H1 (cell line): ENCODE data around the gene RRAS2. TPM values are rescaled to one million over a fixed set of nuclear protein-coding genes. Genes with fewer than 3 reads are reported as not detected.

Experiments
- CTCF ChIA-PET: fragments of 300-600 bp; sonication (Branson Sonifier 250); formaldehyde crosslinking; loops from one replicate; lab custom pipeline; 2021; ENCODE audit not compliant: partially characterized antibody; lab: Charles Lee
- POLR2A ChIA-PET: fragments of 300-600 bp; sonication (Branson Sonifier 250); formaldehyde crosslinking; loops from one replicate; lab custom pipeline; 2021; ENCODE audit warnings: inconsistent platforms; ENCODE audit not compliant: partially characterized antibody; lab: Charles Lee
- DNase-seq, 2 experiments: peaks; one replicate each; pipeline versions ENCODE4 v3.0.0 to v3.0.0-alpha.2; 2010 to 2022; ENCODE audit warnings: low spot score in 2 of 2, low read depth in 1 of 2, mixed read lengths in 1 of 2
- FAIRE-seq: peaks from 2 replicates; lab custom pipeline; 2011; peaks lifted over from hg19 to GRCh38; lab: Jason Lieb, UNC
- H2AFZ ChIP-seq: 2 replicates; pipeline ENCODE4 v1.8.1; 2012; ENCODE audit warnings: low read length, inconsistent platforms
- H2AK5ac ChIP-seq: 2 replicates; pipeline ENCODE4 v1.6.1; 2013; ENCODE audit warnings: low read depth, low read length
- H2BK120ac ChIP-seq: replicated peaks from 2 replicates; pipeline ENCODE3; 2013; ENCODE audit warnings: low read depth, low read length, inconsistent platforms
- H2BK12ac ChIP-seq: 2 replicates; pipeline ENCODE4 v1.6.1; 2013; ENCODE audit warnings: low read depth, low read length
- H2BK15ac ChIP-seq: 2 replicates; pipeline ENCODE4 v1.6.1; 2013; ENCODE audit warnings: low read length
- H2BK20ac ChIP-seq: 2 replicates; pipeline ENCODE4 v1.6.1; 2013; ENCODE audit warnings: low read length
- H2BK5ac ChIP-seq: 2 replicates; pipeline ENCODE4 v1.6.1; 2013; ENCODE audit warnings: low read depth, low read length
- H3K14ac ChIP-seq: 2 replicates; pipeline ENCODE4 v1.6.1; 2013; ENCODE audit warnings: inconsistent platforms; ENCODE audit not compliant: insufficient read length
- H3K18ac ChIP-seq: 2 replicates; pipeline ENCODE4 v1.6.1; 2013; ENCODE audit warnings: low read length; ENCODE audit errors: extremely low read depth
- H3K23ac ChIP-seq: 2 replicates; pipeline ENCODE4 v1.6.1; 2013; ENCODE audit warnings: inconsistent platforms; ENCODE audit not compliant: insufficient read length
- H3K23me2 ChIP-seq: 2 replicates; pipeline ENCODE4 v1.6.1; 2013; ENCODE audit warnings: low read depth, low read length
- H3K27ac ChIP-seq: 2 replicates; pipeline ENCODE4 v1.6.1; 2011; ENCODE audit warnings: low read depth, low read length, inconsistent platforms
- H3K27me3 ChIP-seq, 4 experiments: replicated peaks in 1 of 4; 1 replicate in 1 of 4; 2 replicates in 3 of 4; pipeline versions ENCODE4 v1.6.1 to v1.8.1; 2011 to 2013; ENCODE audit warnings: low read length in 3 of 4, mild to moderate bottlenecking in 3 of 4, inconsistent platforms in 2 of 4, mixed read lengths in 2 of 4, moderate library complexity in 1 of 4; ENCODE audit not compliant: control insufficient read depth in 3 of 4, insufficient read depth in 3 of 4; ENCODE audit errors: extremely low read depth in 1 of 4
- H3K36me3 ChIP-seq, 4 experiments: 2 replicates each; pipeline versions ENCODE4 v1.6.1 to v1.8.1; 2011 to 2013; ENCODE audit warnings: mild to moderate bottlenecking in 4 of 4, low read length in 3 of 4, moderate library complexity in 2 of 4, control low read depth in 1 of 4, inconsistent platforms in 1 of 4; ENCODE audit not compliant: insufficient read depth in 4 of 4, control insufficient read depth in 2 of 4
- H3K4ac ChIP-seq: replicated peaks from 2 replicates; pipeline ENCODE3; 2013; ENCODE audit warnings: low read length, low read depth, mixed read lengths, inconsistent platforms; ENCODE audit not compliant: insufficient read length
- H3K4me1 ChIP-seq, 4 experiments: replicated peaks in 1 of 4; 1 replicate in 1 of 4; 2 replicates in 3 of 4; pipeline versions ENCODE4 v1.6.1 to v1.8.1; 2011 to 2013; ENCODE audit warnings: low read length in 3 of 4, inconsistent platforms in 2 of 4, mixed read lengths in 1 of 4; ENCODE audit not compliant: insufficient read depth in 4 of 4, control insufficient read depth in 3 of 4
- H3K4me2 ChIP-seq, 2 experiments: 2 replicates each; pipeline versions ENCODE4 v1.6.1 to v1.8.1; 2011 to 2013; ENCODE audit warnings: low read depth in 2 of 2, low read length in 2 of 2, control low read depth in 1 of 2, inconsistent platforms in 1 of 2, mild to moderate bottlenecking in 1 of 2; ENCODE audit not compliant: insufficient read depth in 1 of 2
- H3K4me3 ChIP-seq, 4 experiments: fragments of 200-600, 300-600 bp in 1 of 4; sonication (generic), shearing (Covaris generic), sonication (Bioruptor Twin) in 1 of 4; 2 replicates each; pipeline versions ENCODE4 v1.5.1 to v1.8.1; 2011 to 2016; ENCODE audit warnings: low read length in 4 of 4, low read depth in 3 of 4, control low read depth in 2 of 4, inconsistent platforms in 2 of 4, mild to moderate bottlenecking in 2 of 4, mixed read lengths in 1 of 4, moderate library complexity in 1 of 4; ENCODE audit not compliant: insufficient read depth in 2 of 4; ENCODE audit errors: extremely low read depth in 1 of 4
- H3K56ac ChIP-seq: replicated peaks from 2 replicates; pipeline ENCODE3; 2013; ENCODE audit warnings: low read depth, mild to moderate bottlenecking, mixed read lengths, low read length, inconsistent platforms; ENCODE audit not compliant: insufficient read length
- H3K79me1 ChIP-seq: 2 replicates; pipeline ENCODE4 v1.6.1; 2013; ENCODE audit warnings: low read depth, low read length, control low read depth
- H3K79me2 ChIP-seq, 2 experiments: 2 replicates each; pipeline versions ENCODE4 v1.6.1 to v1.8.1; 2012 to 2013; ENCODE audit warnings: low read length in 2 of 2, mild to moderate bottlenecking in 2 of 2, inconsistent platforms in 1 of 2; ENCODE audit not compliant: insufficient read depth in 2 of 2, control insufficient read depth in 1 of 2
- H3K9ac ChIP-seq, 4 experiments: replicated peaks in 1 of 4; 1 replicate in 1 of 4; 2 replicates in 3 of 4; pipeline versions ENCODE4 v1.6.1 to v1.8.1; 2011 to 2013; ENCODE audit warnings: low read depth in 3 of 4, low read length in 3 of 4, control low read depth in 2 of 4, mild to moderate bottlenecking in 2 of 4, moderate library complexity in 2 of 4, inconsistent platforms in 1 of 4; ENCODE audit errors: extremely low read depth in 1 of 4
- H3K9me3 ChIP-seq, 2 experiments: 2 replicates each; pipeline versions ENCODE4 v1.6.1 to v1.8.1; 2012 to 2013; ENCODE audit warnings: mild to moderate bottlenecking in 2 of 2, moderate library complexity in 2 of 2, control low read depth in 1 of 2, inconsistent platforms in 1 of 2, low read depth in 1 of 2, low read length in 1 of 2, mixed read lengths in 1 of 2; ENCODE audit not compliant: insufficient read depth in 2 of 2
- H4K20me1 ChIP-seq, 2 experiments: replicated peaks in 1 of 2; 2 replicates each; pipeline versions ENCODE3 to v1.8.1; 2011 to 2013; ENCODE audit warnings: inconsistent platforms in 2 of 2, low read length in 2 of 2, mild to moderate bottlenecking in 1 of 2; ENCODE audit not compliant: insufficient read depth in 2 of 2, control insufficient read depth in 1 of 2
- H4K5ac ChIP-seq: 2 replicates; pipeline ENCODE4 v1.6.1; 2013; ENCODE audit warnings: low read length, low read depth, mixed read lengths, inconsistent platforms; ENCODE audit not compliant: insufficient read length
- H4K8ac ChIP-seq: 2 replicates; pipeline ENCODE4 v1.8.0; 2013; ENCODE audit warnings: mild to moderate bottlenecking, moderate library complexity, low read length, inconsistent platforms; ENCODE audit not compliant: insufficient read depth; ENCODE audit errors: extremely low read depth
- H4K91ac ChIP-seq: replicated peaks from 2 replicates; pipeline ENCODE3; 2013; ENCODE audit warnings: low read length, mixed read lengths, inconsistent platforms; ENCODE audit not compliant: insufficient read length
- BCL11A ChIP-seq, 2 experiments: IDR thresholded peaks; one replicate each; pipeline ENCODE4 v1.6.1; 2011; ENCODE audit warnings: low read depth in 2 of 2, low read length in 2 of 2, mild to moderate bottlenecking in 2 of 2
- BRCA1 ChIP-seq: IDR thresholded peaks from 2 replicates; pipeline ENCODE4 v1.6.1; 2012; ENCODE audit warnings: low read depth, low read length, improper control_type of control experiment
- CREB1 ChIP-seq: IDR thresholded peaks from 2 replicates; pipeline ENCODE4 v1.6.1; 2012; ENCODE audit warnings: inconsistent platforms
- EGR1 ChIP-seq: IDR thresholded peaks from 2 replicates; pipeline ENCODE4 v1.6.1; 2011; ENCODE audit warnings: low read depth, low read length, borderline replicate concordance
- EP300 ChIP-seq, 2 experiments: IDR thresholded peaks; 1 replicate in 1 of 2; 2 replicates in 1 of 2; pipeline ENCODE4 v1.6.1; 2011 to 2012; ENCODE audit warnings: low read depth in 2 of 2, low read length in 2 of 2, mild to moderate bottlenecking in 2 of 2, borderline replicate concordance in 1 of 2, inconsistent platforms in 1 of 2, moderate library complexity in 1 of 2
- FOSL1 ChIP-seq: IDR thresholded peaks from 2 replicates; pipeline ENCODE4 v1.6.1; 2011; ENCODE audit warnings: mild to moderate bottlenecking, low read depth, low read length, moderate library complexity; ENCODE audit not compliant: insufficient read depth
- HDAC6 ChIP-seq: IDR thresholded peaks from one replicate; pipeline ENCODE4 v1.7.1; 2012; ENCODE audit warnings: low read depth, mild to moderate bottlenecking, inconsistent platforms, low read length, moderate library complexity
- MAFK ChIP-seq: IDR thresholded peaks from 2 replicates; pipeline ENCODE4 v1.6.1; 2012; ENCODE audit warnings: low read depth, mild to moderate bottlenecking, improper control_type of control experiment, low read length
- POLR2A ChIP-seq, 2 experiments: IDR thresholded peaks; 1 replicate in 1 of 2; 2 replicates in 1 of 2; pipeline ENCODE4 v1.6.1; 2011; ENCODE audit warnings: low read depth in 2 of 2, low read length in 2 of 2, mild to moderate bottlenecking in 2 of 2; ENCODE audit errors: control extremely low read depth in 1 of 2
- POU5F1 ChIP-seq: IDR thresholded peaks from 2 replicates; pipeline ENCODE4 v1.6.1; 2011; ENCODE audit warnings: low read depth, mild to moderate bottlenecking, low read length, moderate library complexity
- RXRA ChIP-seq: IDR thresholded peaks from 2 replicates; pipeline ENCODE4 v1.6.1; 2011; ENCODE audit warnings: low read depth, mild to moderate bottlenecking, low read length, moderate library complexity; ENCODE audit not compliant: insufficient read depth
- SRF ChIP-seq: IDR thresholded peaks from 2 replicates; pipeline ENCODE4 v1.6.1; 2011; ENCODE audit warnings: mild to moderate bottlenecking, low read depth, low read length, moderate library complexity
- TCF12 ChIP-seq: IDR thresholded peaks from 2 replicates; pipeline ENCODE4 v1.6.1; 2011; ENCODE audit warnings: low read depth, mild to moderate bottlenecking, low read length
- YY1 ChIP-seq: IDR thresholded peaks from 2 replicates; pipeline ENCODE4 v1.6.1; 2011; ENCODE audit warnings: low read depth, mild to moderate bottlenecking, low read length
- WGBS, 2 experiments: shearing (Covaris generic) in 1 of 2; methylation state at CpG; one replicate each; pipeline versions ENCODE4 v1.1.6 to v1.1.7; 2013 to 2015; ENCODE audit warnings: low lambda C conversion rate in 2 of 2, mixed read lengths in 2 of 2, inconsistent platforms in 1 of 2, low coverage in 1 of 2, missing lambda C conversion rate in 1 of 2; ENCODE audit not compliant: insufficient replicate concordance in 2 of 2, insufficient coverage in 1 of 2, insufficient read length in 1 of 2; ENCODE audit errors: extremely low coverage in 1 of 2, missing lambda C conversion rate in 1 of 2; 5-methylcytosine and 5-hydroxymethylcytosine counted together
- polyA plus RNA-seq, 7 experiments: library from polyadenylated mRNA; depleted of rRNA in 3 of 7; stranded (reverse) in 5 of 7; unstranded in 2 of 7; fragments of >200 nt in 5 of 7; fragments of 200-250 nt in 2 of 7; gene quantifications; 1 replicate in 5 of 7; 2 replicates in 1 of 7; 4 replicates in 1 of 7; pipeline versions ENCODE4 v1.2.1 to v1.2.3, GENCODE V29; 2011 to 2013; ENCODE audit warnings: missing spikeins in 2 of 7, mixed read lengths in 2 of 7
- total RNA-seq: library from RNA; stranded (reverse); fragmentation: NEBNext Ultra II Directional; extraction: Animal tissue kit (Norgen Biotek cat#: 25700); gene quantifications from 2 replicates; pipeline ENCODE4 v1.2.1, GENCODE V29; 2021
- TF ChIP-seq, protein P1 (sequence below): IDR thresholded peaks from 2 replicates; pipeline ENCODE4 v1.6.1; 2011; ENCODE audit warnings: low read length, improper control_type of control experiment

Gene RRAS2
- total and polyA plus RNA-seq, 2 of the 8 experiments (the other 6 are each of a cell fraction or from before 2014, with no cell fraction given): 72.3 to 234 TPM

DNA sequence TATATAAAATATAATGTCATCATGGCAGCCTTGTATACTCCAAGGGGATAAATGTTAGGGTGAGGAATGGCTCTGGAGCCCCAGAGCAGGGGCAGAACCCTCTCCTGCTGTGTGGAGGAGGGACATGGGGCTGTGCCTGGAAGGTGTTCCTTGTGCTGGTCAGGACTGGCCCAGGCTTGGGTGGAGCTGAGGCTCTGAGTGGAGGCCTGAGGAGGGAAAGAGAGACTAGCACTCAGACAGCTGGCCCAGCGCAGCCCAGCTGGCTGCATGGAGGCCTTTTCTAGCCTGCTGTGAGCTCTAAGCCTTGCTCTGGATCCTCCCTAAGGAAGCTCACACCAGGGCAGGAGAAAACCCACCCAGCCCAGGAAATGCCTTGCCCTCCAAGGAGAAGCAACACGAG, 113.5 kb downstream of the RRAS2 start:
- Histone ChIP-seq H3K56ac (no peak overlapping the region), H3K14ac (no peak overlapping the region), H3K18ac (no peak overlapping the region), H3K27ac (no peak overlapping the region), H4K8ac (no peak overlapping the region), H4K20me1 (no peaks in the 10 kb centered on the region), H3K36me3 (no peaks in the 10 kb centered on the region), H3K79me1 (no peaks in the 10 kb centered on the region), H3K27me3 (no peaks in the 10 kb centered on the region), H4K91ac (no peak overlapping the region), H3K79me2 (no peaks in the 10 kb centered on the region), H2BK20ac (no peak overlapping the region), H3K4me3 (no peak overlapping the region), H3K4me2 (no peak overlapping the region), H3K9me3 (no peaks in the 10 kb centered on the region), H3K4ac (no peak overlapping the region), H2BK5ac (no peak overlapping the region), H3K9ac (no peak overlapping the region), H3K23me2 (peaks cover 3% of the 10 kb centered on the region; the same call in 1 of the 2 replicates), H2AFZ (no peak overlapping the region), H2BK120ac (no peak overlapping the region), H2BK12ac (no peak overlapping the region), H3K23ac (no peak overlapping the region), H4K5ac (no peak overlapping the region), H2BK15ac (no peak overlapping the region), H3K4me1 (peaks cover 0 to 6% (median 5%) of the 10 kb centered on the region in 4 experiments; a peak in 4 of 7 replicates), H2AK5ac (no peak overlapping the region)
- FAIRE-seq (no peak), DNase-seq (no peak)
- POLR2A ChIA-PET: no interaction called here
- CTCF ChIA-PET: interaction anchor here (0.6 to 3.8 kb wide), 5 partner anchors 11 to 473 kb away, joined by 3 to 32 read pairs (median 5); no protein-coding TSS in a partner anchor
- WGBS, 2 experiments: 80% methylated on average over 1 of the region's 2 CpGs; no CpG with 5 or more reads in 1 of the 2 experiments
- TF ChIP-seq YY1: no peak
- TF ChIP-seq BCL11A (IDR thresholded peaks at IDR 0.05; ENCODE audit: low read depth in 2 of 2, low read length in 2 of 2): no peak
- no peak for TF ChIP-seq SRF
- no peak for TF ChIP-seq BRCA1
- TF ChIP-seq MAFK: no peak
- TF ChIP-seq EGR1: no peak
- no peak for TF ChIP-seq RXRA
- TF ChIP-seq CREB1: no peak
- no peak for TF ChIP-seq FOSL1
- no peak for TF ChIP-seq TCF12
- no peak for TF ChIP-seq POU5F1
- TF ChIP-seq POLR2A (IDR thresholded peaks at IDR 0.05; ENCODE audit: control extremely low read depth in 1 of 2, low read depth in 2 of 2, low read length in 2 of 2): no peak
- TF ChIP-seq, protein P1, sequence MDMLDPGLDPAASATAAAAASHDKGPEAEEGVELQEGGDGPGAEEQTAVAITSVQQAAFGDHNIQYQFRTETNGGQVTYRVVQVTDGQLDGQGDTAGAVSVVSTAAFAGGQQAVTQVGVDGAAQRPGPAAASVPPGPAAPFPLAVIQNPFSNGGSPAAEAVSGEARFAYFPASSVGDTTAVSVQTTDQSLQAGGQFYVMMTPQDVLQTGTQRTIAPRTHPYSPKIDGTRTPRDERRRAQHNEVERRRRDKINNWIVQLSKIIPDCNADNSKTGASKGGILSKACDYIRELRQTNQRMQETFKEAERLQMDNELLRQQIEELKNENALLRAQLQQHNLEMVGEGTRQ: no peak
- TF ChIP-seq EP300 (IDR thresholded peaks at IDR 0.05; ENCODE audit: borderline replicate concordance in 1 of 2, low read depth in 2 of 2, low read length in 2 of 2): no peak
- TF ChIP-seq HDAC6: no peak
